ENCODE results near the gene ERICH6. TPM values are rescaled to one million over a fixed set of nuclear protein-coding genes. Genes with fewer than 3 reads are reported as not detected.

Gene ERICH6
- total and polyA plus RNA-seq, 2 donors (not counting 3 experiments of a cell fraction or from before 2014, with no cell fraction given) = not detected

DNA sequence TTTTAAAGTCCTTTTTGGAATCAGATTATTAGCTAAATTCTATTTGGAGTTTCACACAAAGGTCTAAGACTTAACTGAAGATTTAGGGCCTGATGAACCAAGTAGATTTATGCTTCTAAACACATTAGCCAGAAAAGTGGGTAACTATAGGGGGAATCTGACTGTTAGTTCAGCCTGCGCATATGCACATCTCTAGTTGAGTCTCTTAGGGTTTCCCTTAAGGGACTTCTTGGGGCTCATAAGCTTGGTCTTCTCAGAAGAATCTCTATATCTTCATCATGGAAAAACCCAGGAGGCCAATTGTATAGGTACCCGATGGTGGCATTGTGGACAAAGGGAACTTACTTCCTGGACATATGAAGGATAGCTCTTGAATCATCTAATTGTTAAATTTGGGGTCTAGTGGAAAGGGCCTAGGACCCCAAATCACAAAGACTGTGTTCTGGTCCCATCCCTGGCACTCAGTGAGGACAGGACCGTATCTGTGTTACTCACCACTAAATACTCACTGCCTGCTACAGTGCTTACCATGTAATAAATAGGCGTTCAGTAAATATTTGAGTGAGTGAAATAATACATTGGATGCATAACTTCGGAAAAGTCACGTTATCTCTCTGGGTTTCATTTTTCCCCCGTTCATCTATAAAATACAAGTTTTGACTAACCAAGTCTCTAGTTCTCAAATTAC is 83.6 kb downstream of the ERICH6 start:
- dilution Hi-C loops (cut with MboI; ENCODE audit: extremely low pct_ligation_motif_present, low sequenced_read_pairs) = no loop called here

More for the DNA sequence above, 83.6 kb downstream of the ERICH6 start:
- intact Hi-C loops (cut with micrococcal nuclease) = no loop called here
- Histone ChIP-seq H3K9me3 (replicated peaks; ENCODE audit: control insufficient read depth, insufficient read depth, low read length) (no peaks in the 10 kb centered on the region), H4K20me1 (replicated peaks; ENCODE audit: control insufficient read depth, extremely low read depth, insufficient read depth, low read length) (peaks cover 3% of the 10 kb centered on the region), H3K79me2 (ENCODE audit: control insufficient read depth, insufficient read depth, low read length) (peaks cover 57% of the 10 kb centered on the region), H3K9me1 (replicated peaks; ENCODE audit: control insufficient read depth, extremely low read depth, insufficient read depth, low read length) (no peaks in the 10 kb centered on the region), H2AFZ (ENCODE audit: low read depth, low read length) (no peak overlapping the region), H3K4me3 (replicated peaks in 1 of 3; ENCODE audit: insufficient read depth in 1 of 3, low read depth in 1 of 3, low read length in 3 of 3) (no peak overlapping the region), H3K9ac (replicated peaks; ENCODE audit: extremely low read depth, insufficient read depth, low read length) (no peak overlapping the region), H3K4me2 (ENCODE audit: insufficient read depth, low read length) (no peak overlapping the region), H3K27me3 (ENCODE audit: control insufficient read depth in 2 of 2, insufficient read depth in 2 of 2, low read length in 2 of 2) (no peaks in the 10 kb centered on the region), H3K27ac (ENCODE audit: insufficient read depth, low read depth, low read length) (no peak overlapping the region), H3K4me1 (ENCODE audit: control insufficient read depth, extremely low read depth, insufficient read depth, low read length) (no peaks in the 10 kb centered on the region), H3K36me3 (ENCODE audit: control insufficient read depth in 2 of 2, extremely low read depth in 1 of 2, insufficient read depth in 2 of 2, low read length in 2 of 2) (peaks cover 0 to 1% of the 10 kb centered on the region in 2 experiments)
- FAIRE-seq (no peak), DNase-seq (ENCODE audit: low read depth, low spot score) (no peak)
- TF ChIP-seq, protein P1, sequence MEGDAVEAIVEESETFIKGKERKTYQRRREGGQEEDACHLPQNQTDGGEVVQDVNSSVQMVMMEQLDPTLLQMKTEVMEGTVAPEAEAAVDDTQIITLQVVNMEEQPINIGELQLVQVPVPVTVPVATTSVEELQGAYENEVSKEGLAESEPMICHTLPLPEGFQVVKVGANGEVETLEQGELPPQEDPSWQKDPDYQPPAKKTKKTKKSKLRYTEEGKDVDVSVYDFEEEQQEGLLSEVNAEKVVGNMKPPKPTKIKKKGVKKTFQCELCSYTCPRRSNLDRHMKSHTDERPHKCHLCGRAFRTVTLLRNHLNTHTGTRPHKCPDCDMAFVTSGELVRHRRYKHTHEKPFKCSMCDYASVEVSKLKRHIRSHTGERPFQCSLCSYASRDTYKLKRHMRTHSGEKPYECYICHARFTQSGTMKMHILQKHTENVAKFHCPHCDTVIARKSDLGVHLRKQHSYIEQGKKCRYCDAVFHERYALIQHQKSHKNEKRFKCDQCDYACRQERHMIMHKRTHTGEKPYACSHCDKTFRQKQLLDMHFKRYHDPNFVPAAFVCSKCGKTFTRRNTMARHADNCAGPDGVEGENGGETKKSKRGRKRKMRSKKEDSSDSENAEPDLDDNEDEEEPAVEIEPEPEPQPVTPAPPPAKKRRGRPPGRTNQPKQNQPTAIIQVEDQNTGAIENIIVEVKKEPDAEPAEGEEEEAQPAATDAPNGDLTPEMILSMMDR (IDR thresholded peaks at IDR 0.05; ENCODE audit: extremely low read depth in 1 of 2, insufficient read depth in 1 of 2, low read depth in 1 of 2, low read length in 2 of 2) = no peak
- TF ChIP-seq FOS (IDR thresholded peaks at IDR 0.05; ENCODE audit: borderline replicate concordance, insufficient read depth, low read length) (no peak), JUN (IDR thresholded peaks at IDR 0.05; ENCODE audit: borderline replicate concordance, insufficient read depth, insufficient read length, low read depth) (no peak), EZH2 (IDR thresholded peaks at IDR 0.05; ENCODE audit: borderline replicate concordance, low read depth, low read length, severe bottlenecking) (no peak), GATA2 (IDR thresholded peaks at IDR 0.05; ENCODE audit: insufficient read depth, insufficient read length, low read depth, low read length) (no peak), POLR2A (IDR thresholded peaks at IDR 0.05; ENCODE audit: low read depth, low read length) (no peak), POLR2AphosphoS5 (IDR thresholded peaks at IDR 0.05; ENCODE audit: insufficient read depth, low read depth, low read length) (no peak), MYC (IDR thresholded peaks at IDR 0.05; ENCODE audit: low read depth, low read length) (no peak)
- TF ChIP-seq, protein P2, sequence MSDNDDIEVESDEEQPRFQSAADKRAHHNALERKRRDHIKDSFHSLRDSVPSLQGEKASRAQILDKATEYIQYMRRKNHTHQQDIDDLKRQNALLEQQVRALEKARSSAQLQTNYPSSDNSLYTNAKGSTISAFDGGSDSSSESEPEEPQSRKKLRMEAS (IDR thresholded peaks at IDR 0.05; ENCODE audit: insufficient read depth, insufficient read length) = no peak
- CTCF ChIA-PET = interaction anchor here (1.0 kb wide), 1 partner anchor 92 kb away, joined by 3 read pairs; no protein-coding TSS in a partner anchor
- POLR2A ChIA-PET = no interaction called here
- no TSS peak for BruUV-seq (replicated peaks)
